K562 (cell line): ENCODE results near the gene EXOC3. TPM values are rescaled to one million over a fixed set of nuclear protein-coding genes. Genes with fewer than 3 reads are reported as not detected.

ENCODE experiments used
- EGR1 ChIP-seq: fragments of 450-650 bp; conservative IDR thresholded peaks from 2 replicates; pipeline ENCODE4 v1.6.1; 2017; ENCODE audit warnings: mild to moderate bottlenecking
- EHMT2 ChIP-seq: fragments of 450-650 bp; IDR thresholded peaks from 2 replicates; pipeline ENCODE4 v1.6.1; 2018; ENCODE audit warnings: antibody characterized with exemption
- FOXA1 ChIP-seq: fragments of 450-650 bp; IDR thresholded peaks from 2 replicates; pipeline ENCODE4 v1.6.1; 2016; ENCODE audit warnings: mild to moderate bottlenecking, borderline replicate concordance
- FOXP1 ChIP-seq: sonication (generic); formaldehyde crosslinking; IDR thresholded peaks from 2 replicates; pipeline ENCODE4 v1.8.0; 2022; ENCODE audit warnings: mild to moderate bottlenecking, missing genetic modification reagents
- HDAC2 ChIP-seq: fragments of 450-650 bp; IDR thresholded peaks from 2 replicates; pipeline ENCODE4 v1.6.1; 2016; ENCODE audit warnings: mild to moderate bottlenecking
- HOXB6 ChIP-seq: fragments of 250-450 bp; sonication (Bioruptor Pico); IDR thresholded peaks from 2 replicates; pipeline ENCODE4 v1.5.1; 2022; ENCODE audit warnings: mild to moderate bottlenecking, borderline replicate concordance
- LCOR ChIP-seq: sonication (generic); formaldehyde crosslinking; IDR thresholded peaks from 2 replicates; pipeline ENCODE4 v1.8.0; 2022; ENCODE audit warnings: mild to moderate bottlenecking, missing genetic modification reagents
- MCM5 ChIP-seq: fragments of 450-650 bp; IDR thresholded peaks from 2 replicates; pipeline ENCODE4 v1.6.1; 2016; ENCODE audit warnings: low read depth
- MXI1 ChIP-seq: IDR thresholded peaks from 2 replicates; pipeline ENCODE4 v1.6.1; 2011; ENCODE audit warnings: low read depth, mild to moderate bottlenecking, improper control_type of control experiment, low read length
- NFATC3 ChIP-seq: fragments of 450-650 bp; IDR thresholded peaks from 2 replicates; pipeline ENCODE4 v1.6.1; 2017; ENCODE audit warnings: mild to moderate bottlenecking
- PREB ChIP-seq: sonication (generic); formaldehyde crosslinking; IDR thresholded peaks from 2 replicates; pipeline ENCODE4 v1.8.1; 2023; ENCODE audit warnings: mild to moderate bottlenecking, missing genetic modification reagents
- PRMT5 ChIP-seq: sonication (generic); formaldehyde crosslinking; IDR thresholded peaks from 2 replicates; pipeline ENCODE4 v1.5.0; 2020; ENCODE audit warnings: missing genetic modification reagents
- RBFOX2 ChIP-seq: fragments of 200-400 bp; formaldehyde crosslinking; IDR thresholded peaks from 2 replicates; pipeline ENCODE4 v1.6.1; 2017; ENCODE audit warnings: low read depth, mild to moderate bottlenecking, low read length, moderate library complexity
- SIN3A ChIP-seq, 2 experiments: fragments of 150-350 bp in 1 of 2; IDR thresholded peaks; 2 replicates each; pipeline ENCODE4 v1.6.1; 2011 to 2016; ENCODE audit warnings: borderline replicate concordance in 2 of 2, low read depth in 2 of 2, low read length in 2 of 2, mild to moderate bottlenecking in 2 of 2, moderate library complexity in 2 of 2; ENCODE audit not compliant: control insufficient read depth in 1 of 2
- SMARCB1 ChIP-seq: IDR thresholded peaks from 2 replicates; pipeline ENCODE4 v1.6.1; 2011; ENCODE audit warnings: improper control_type of control experiment, low read depth; ENCODE audit not compliant: insufficient read length
- STAT5B ChIP-seq: fragments of 250-450 bp; sonication (Bioruptor Pico); IDR thresholded peaks from 2 replicates; pipeline ENCODE4 v1.8.0; 2021; ENCODE audit warnings: mild to moderate bottlenecking, inconsistent platforms
- ZNF280B ChIP-seq: fragments of 250-450 bp; sonication (Bioruptor Pico); IDR thresholded peaks from 2 replicates; pipeline ENCODE4 v1.5.1; 2021; ENCODE audit warnings: mild to moderate bottlenecking
- polyA plus RNA-seq, 8 experiments: library from polyadenylated mRNA; depleted of rRNA in 4 of 8; stranded (reverse) in 5 of 8; unstranded in 3 of 8; fragments of >200 nt; fragmentation: Nextera tagmentation in 2 of 8; fragmentation: Illumina TruSeq in 1 of 8; extraction: Ambion mirVana in 2 of 8; extraction: Trizol in 1 of 8; gene quantifications; 2 replicates each; pipeline versions ENCODE4 v1.2.1 to v1.2.3, GENCODE V29; 2011 to 2014; ENCODE audit warnings: inconsistent platforms in 1 of 8, missing spikeins in 1 of 8
- total RNA-seq, 7 experiments: library from RNA; depleted of rRNA in 6 of 7; stranded (reverse); fragments of >200 nt in 6 of 7; fragmentation: Illumina TruSeq in 2 of 7; extraction: Trizol in 2 of 7; gene quantifications; 2 replicates each; pipeline versions ENCODE4 v1.2.1 to v1.2.3, GENCODE V29; 2011 to 2021; ENCODE audit warnings: low replicate concordance in 1 of 7
- TF ChIP-seq, protein P1 (sequence below): fragments of 450-650 bp; formaldehyde crosslinking; IDR thresholded peaks from 2 replicates; pipeline ENCODE4 v1.4.0; 2020; ENCODE audit warnings: mild to moderate bottlenecking, mixed read lengths
- TF ChIP-seq, protein P2 (sequence below): IDR thresholded peaks from 2 replicates; pipeline ENCODE4 v1.6.1; 2016; ENCODE audit warnings: missing genetic modification characterization, missing compliant biosample characterization
- TF ChIP-seq, protein P3 (sequence below): fragments of 450-650 bp; formaldehyde crosslinking; IDR thresholded peaks from 2 replicates; pipeline ENCODE4 v1.4.0; 2020; ENCODE audit warnings: mild to moderate bottlenecking

EXOC3 gene
- total and polyA plus RNA-seq, 9 of the 15 experiments (the other 6 are each of a cell fraction or from before 2014, with no cell fraction given), result 1.4 to 41.9 (median 22.4) TPM

DNA sequence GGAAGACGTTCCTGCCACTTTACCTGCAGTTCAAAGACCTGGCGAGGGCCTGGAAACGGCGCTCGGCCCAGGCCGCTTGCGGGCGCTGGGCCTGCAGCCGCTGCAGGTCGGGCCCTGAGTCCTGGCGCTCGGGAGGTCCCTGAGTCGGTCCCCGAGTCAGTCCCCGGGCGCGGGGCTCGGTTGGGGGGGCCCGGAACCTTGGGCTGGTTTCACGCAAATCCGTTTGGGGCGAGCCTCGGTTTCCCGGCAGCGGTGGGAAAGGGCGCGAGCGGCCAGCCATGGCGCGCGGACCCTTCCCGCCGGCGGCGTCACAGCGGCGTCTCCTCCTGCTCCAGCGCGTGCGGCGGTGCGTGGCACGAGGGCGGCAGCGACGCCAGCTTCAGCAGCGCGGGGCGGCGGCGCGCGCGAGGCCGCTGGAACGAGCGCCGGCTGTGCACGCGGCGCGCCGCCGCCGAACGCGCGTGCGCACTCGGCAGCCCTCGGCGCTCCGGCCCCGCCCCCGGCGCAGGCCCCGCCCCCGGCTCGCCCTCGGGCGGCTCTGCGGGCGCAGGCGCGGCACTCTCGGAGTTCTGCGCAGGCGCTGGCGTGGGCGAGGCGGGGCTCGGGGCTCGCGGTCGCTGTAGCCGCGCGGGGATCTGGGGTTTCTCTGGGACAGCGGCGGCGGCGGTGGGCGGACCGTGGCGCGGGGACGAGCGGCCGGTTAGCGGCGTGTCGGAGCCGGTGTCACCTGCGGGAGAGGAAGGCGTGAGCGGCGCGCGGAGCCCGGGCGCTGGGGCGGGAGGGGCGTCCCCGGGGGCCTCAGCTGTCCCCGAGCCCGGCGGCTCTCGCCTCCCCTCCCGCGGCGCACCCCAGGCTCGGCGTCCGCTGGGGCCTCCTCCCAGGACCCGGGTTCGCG is 29.9 kb downstream of the EXOC3 start (continued):
- TF ChIP-seq PREB (CRISPR knock-in tag) (no peak), PRMT5 (CRISPR knock-in tag) (no peak), SMARCB1 (no peak), ZNF280B (CRISPR knock-in tag) (no peak), LCOR (peak; percentile 72; the same call in 1 of the 2 replicates), STAT5B (CRISPR knock-in tag) (no peak), RBFOX2 (peak; percentile 83), HDAC2 (no peak), NFATC3 (no peak), HOXB6 (no peak), MXI1 (no peak), SIN3A (IDR thresholded peaks at IDR 0.05; ENCODE audit: borderline replicate concordance in 2 of 2, control insufficient read depth in 1 of 2, low read depth in 2 of 2, low read length in 2 of 2) (peak; percentile 15 to 76; a peak in 1 of 4 replicates), FOXP1 (peak; percentile 88), FOXA1 (no peak), MCM5 (no peak), EHMT2 (no peak), EGR1 (peak; percentile 41; the same call in 1 of the 2 replicates)
- TF ChIP-seq, protein P1, sequence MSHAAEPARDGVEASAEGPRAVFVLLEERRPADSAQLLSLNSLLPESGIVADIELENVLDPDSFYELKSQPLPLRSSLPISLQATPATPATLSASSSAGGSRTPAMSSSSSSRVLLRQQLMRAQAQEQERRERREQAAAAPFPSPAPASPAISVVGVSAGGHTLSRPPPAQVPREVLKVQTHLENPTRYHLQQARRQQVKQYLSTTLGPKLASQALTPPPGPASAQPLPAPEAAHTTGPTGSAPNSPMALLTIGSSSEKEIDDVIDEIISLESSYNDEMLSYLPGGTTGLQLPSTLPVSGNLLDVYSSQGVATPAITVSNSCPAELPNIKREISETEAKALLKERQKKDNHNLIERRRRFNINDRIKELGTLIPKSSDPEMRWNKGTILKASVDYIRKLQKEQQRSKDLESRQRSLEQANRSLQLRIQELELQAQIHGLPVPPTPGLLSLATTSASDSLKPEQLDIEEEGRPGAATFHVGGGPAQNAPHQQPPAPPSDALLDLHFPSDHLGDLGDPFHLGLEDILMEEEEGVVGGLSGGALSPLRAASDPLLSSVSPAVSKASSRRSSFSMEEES (CRISPR knock-in tag), result no peak
- TF ChIP-seq, protein P2, sequence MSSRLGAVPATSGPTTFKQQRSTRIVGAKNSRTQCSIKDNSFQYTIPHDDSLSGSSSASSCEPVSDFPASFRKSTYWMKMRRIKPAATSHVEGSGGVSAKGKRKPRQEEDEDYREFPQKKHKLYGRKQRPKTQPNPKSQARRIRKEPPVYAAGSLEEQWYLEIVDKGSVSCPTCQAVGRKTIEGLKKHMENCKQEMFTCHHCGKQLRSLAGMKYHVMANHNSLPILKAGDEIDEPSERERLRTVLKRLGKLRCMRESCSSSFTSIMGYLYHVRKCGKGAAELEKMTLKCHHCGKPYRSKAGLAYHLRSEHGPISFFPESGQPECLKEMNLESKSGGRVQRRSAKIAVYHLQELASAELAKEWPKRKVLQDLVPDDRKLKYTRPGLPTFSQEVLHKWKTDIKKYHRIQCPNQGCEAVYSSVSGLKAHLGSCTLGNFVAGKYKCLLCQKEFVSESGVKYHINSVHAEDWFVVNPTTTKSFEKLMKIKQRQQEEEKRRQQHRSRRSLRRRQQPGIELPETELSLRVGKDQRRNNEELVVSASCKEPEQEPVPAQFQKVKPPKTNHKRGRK (tag), result no peak
- TF ChIP-seq, protein P3, sequence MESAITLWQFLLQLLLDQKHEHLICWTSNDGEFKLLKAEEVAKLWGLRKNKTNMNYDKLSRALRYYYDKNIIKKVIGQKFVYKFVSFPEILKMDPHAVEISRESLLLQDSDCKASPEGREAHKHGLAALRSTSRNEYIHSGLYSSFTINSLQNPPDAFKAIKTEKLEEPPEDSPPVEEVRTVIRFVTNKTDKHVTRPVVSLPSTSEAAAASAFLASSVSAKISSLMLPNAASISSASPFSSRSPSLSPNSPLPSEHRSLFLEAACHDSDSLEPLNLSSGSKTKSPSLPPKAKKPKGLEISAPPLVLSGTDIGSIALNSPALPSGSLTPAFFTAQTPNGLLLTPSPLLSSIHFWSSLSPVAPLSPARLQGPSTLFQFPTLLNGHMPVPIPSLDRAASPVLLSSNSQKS, result no peak
